ENCODE measurements around the gene GFM2. TPM values are rescaled to one million over a fixed set of nuclear protein-coding genes. Genes with fewer than 3 reads are reported as not detected.
"Not testable (repeated sequence)": the region's sequence is repeated elsewhere in the genome, so short reads cannot be mapped to it uniquely, and the experiment has no call there.

The GFM2 gene
- 10 to 100 TPM; 21.4 to 25.1 (median 22.2) TPM for total RNA-seq
- long read RNA-seq, donor 1, transcript GFM2-201 (21 exons, 3,249 nt), result major isoform, 18 of 27 reads
- long read RNA-seq, donor 1, partial matches to known transcripts, result 6 of 27 reads
- long read RNA-seq, donor 1, other reads (novel, unspliced or antisense), result 3 of 27 reads
- long read RNA-seq, donor 2, transcript GFM2-201 (21 exons, 3,249 nt), result major isoform, 7 of 10 reads
- long read RNA-seq, donor 2, partial matches to known transcripts, result 1 of 10 reads
- long read RNA-seq, donor 2, other reads (novel, unspliced or antisense), result 1 of 10 reads

- H3K4me3 ChIP-seq, result peak within 1 kb of the TSS; percentile 81
- ATAC-seq, result peak; percentile 98
- peak; percentile 94 to 98 (median 96) for DNase-seq
- TF ChIP-seq, protein P1, sequence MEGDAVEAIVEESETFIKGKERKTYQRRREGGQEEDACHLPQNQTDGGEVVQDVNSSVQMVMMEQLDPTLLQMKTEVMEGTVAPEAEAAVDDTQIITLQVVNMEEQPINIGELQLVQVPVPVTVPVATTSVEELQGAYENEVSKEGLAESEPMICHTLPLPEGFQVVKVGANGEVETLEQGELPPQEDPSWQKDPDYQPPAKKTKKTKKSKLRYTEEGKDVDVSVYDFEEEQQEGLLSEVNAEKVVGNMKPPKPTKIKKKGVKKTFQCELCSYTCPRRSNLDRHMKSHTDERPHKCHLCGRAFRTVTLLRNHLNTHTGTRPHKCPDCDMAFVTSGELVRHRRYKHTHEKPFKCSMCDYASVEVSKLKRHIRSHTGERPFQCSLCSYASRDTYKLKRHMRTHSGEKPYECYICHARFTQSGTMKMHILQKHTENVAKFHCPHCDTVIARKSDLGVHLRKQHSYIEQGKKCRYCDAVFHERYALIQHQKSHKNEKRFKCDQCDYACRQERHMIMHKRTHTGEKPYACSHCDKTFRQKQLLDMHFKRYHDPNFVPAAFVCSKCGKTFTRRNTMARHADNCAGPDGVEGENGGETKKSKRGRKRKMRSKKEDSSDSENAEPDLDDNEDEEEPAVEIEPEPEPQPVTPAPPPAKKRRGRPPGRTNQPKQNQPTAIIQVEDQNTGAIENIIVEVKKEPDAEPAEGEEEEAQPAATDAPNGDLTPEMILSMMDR (IDR thresholded peaks at IDR 0.05), result no peak
- no peaks in the 10 kb centered on the region for H3K9me3 ChIP-seq
- H3K4me1 ChIP-seq (ENCODE audit: low read depth), result peaks cover 25% of the 10 kb centered on the region
- no peaks in the 10 kb centered on the region for H3K36me3 ChIP-seq (ENCODE audit: low read depth)
- intact Hi-C loops (cut with DNase I, micrococcal nuclease), result loop anchor here in 1 of 2 donors (5.0 kb wide), 1 partner anchor 135 kb away; no protein-coding TSS in a partner anchor
Measured at GRCh38 chr5:74766849-74767578, at the start of gene GFM2, which contains the start of gene NSA2. Gene GFM2 (minus strand): TSS chr5:74767117. CDS start chr5:74763742, 3,375 bp downstream. Gene NSA2 (plus strand): TSS chr5:74767249. CDS start chr5:74767361, 112 bp downstream.

DNA sequence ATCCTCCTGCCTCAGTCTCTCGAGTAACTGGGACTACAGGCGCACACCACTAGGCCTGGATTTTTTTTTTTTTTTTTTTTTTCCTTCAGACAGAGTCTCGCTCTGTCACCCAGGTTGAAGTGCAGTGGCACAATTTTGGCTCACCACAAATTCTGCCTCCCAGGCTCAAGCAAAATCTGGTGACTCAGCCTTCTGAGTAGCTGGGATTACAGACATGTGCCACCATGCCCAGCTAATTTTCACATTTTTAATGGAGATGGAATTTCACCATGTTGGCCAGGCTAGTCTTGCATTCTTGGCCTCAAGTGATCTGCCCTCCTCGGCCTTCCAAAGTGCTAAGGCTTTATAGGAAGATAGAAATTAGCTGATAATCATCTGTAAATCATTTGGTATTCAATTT, 44.0 kb upstream of the GFM2 start:
- no peak for ATAC-seq
- Histone ChIP-seq H3K4me3 (no peak overlapping the region), H3K9me3 (no peaks in the 10 kb centered on the region), H3K4me1 (ENCODE audit: low read depth) (no peaks in the 10 kb centered on the region), H3K36me3 (ENCODE audit: low read depth) (no peaks in the 10 kb centered on the region)
- TF ChIP-seq, protein P1 (IDR thresholded peaks at IDR 0.05), result no peak
- DNase-seq, result no peak
- intact Hi-C loops (cut with DNase I, micrococcal nuclease), result no loop called here

DNA sequence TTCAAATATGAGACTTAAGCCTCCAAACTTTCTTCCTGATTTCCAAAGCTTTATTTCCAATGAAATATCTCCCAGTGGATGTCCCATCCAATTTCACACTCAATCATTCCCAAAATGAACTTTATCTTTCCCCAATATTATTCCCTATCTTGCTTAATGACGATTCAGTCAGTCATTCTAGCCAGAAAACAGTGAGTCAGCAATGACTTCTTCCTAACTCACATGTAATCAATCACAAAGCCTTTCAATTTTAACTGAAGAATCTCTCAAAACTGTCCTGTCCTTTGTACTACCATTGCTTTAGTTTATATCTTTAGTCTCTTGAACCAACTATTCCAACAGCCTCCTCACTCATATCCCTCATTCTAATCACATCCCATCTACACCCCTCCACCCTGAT, 35.0 kb upstream of the GFM2 start:
- DNase-seq (no peak), ATAC-seq (no peak)
- Histone ChIP-seq H3K9me3 (no peaks in the 10 kb centered on the region), H3K4me1 (ENCODE audit: low read depth) (no peaks in the 10 kb centered on the region), H3K36me3 (ENCODE audit: low read depth) (no peaks in the 10 kb centered on the region), H3K4me3 (no peak overlapping the region)
- intact Hi-C loops (cut with DNase I, micrococcal nuclease), result no loop called here
- TF ChIP-seq, protein P1 (IDR thresholded peaks at IDR 0.05), result no peak

DNA sequence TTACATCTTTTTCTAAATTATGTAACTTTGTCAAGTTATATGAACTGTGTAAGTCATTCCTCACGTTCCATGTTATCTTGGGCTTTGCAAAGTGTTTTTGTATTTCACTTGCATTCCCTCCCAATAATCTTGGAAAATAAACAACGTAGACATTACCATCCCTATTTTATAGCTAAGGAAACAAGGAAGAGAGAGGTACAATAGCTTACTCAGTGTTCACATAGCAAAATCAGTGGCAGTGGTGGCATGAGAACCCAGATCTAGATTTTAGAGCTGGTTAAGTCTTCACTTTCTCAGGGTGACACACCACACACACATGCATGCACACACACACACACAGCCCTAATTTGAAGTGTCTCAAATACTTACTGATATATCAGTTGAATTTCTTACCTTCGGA, 34.3 kb upstream of the GFM2 start:
- peak; percentile 55 for ATAC-seq
- intact Hi-C loops (cut with DNase I, micrococcal nuclease), result no loop called here

DNA sequence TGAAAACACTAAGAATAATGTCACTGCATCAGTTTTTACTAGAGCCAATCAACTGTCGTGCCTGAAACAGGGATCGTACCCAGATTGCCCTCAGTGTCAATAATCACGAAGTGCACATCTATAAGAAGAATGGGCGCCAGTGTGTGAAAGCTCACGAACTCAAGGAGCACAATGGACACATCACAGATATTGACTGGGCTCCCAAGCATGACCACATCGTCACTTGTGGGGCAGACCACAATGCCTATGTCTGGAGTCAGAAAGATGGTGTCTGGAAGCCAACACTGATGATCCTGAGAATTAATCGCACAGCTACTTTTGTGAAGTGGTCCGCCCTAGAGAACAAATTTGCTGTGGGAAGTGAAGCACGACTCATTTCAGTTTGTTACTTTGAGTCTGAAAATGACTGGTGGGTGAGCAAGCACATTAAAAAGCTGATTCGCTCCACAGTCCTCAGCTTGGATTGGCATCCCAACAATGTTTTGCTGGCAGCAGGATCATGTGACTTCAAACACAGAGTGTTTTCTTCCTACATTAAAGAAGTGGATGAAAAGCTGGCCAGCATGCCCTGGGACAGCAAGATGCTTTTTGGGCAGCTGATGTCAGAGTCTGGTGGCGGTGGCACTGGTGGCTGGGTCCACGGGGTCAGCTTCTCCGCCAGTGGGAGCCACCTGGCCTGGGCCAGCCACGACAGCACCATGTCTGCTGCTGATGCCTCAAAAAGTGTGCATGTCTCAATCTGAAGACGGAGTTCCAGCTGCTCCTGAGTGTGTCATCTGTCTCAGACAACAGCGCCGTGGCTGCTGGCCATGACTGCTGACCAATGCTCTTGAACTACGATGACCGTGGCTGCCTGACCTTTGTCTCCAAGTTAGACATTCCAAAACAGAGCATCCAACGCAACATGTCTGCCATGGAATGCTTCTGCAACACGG, 32.3 kb upstream of the GFM2 start:
- H3K36me3 ChIP-seq (ENCODE audit: low read depth), result no peaks in the 10 kb centered on the region
- intact Hi-C loops (cut with DNase I, micrococcal nuclease), result no loop called here
- TF ChIP-seq, protein P1 (IDR thresholded peaks at IDR 0.05), result no peak
- no peaks in the 10 kb centered on the region for H3K9me3 ChIP-seq
- ATAC-seq (no peak), DNase-seq (no peak)
- no peak overlapping the region for H3K4me3 ChIP-seq
- no peaks in the 10 kb centered on the region for H3K4me1 ChIP-seq (ENCODE audit: low read depth)

More for the DNA sequence above, 34.3 kb upstream of the GFM2 start:
- DNase-seq, result no peak
- Histone ChIP-seq H3K4me3 (no peak overlapping the region), H3K4me1 (ENCODE audit: low read depth) (no peaks in the 10 kb centered on the region), H3K9me3 (no peaks in the 10 kb centered on the region), H3K36me3 (ENCODE audit: low read depth) (no peaks in the 10 kb centered on the region)
- TF ChIP-seq, protein P1 (IDR thresholded peaks at IDR 0.05), result no peak

GRCh38 chr5:74791669-74792068, 24.8 kb upstream of the GFM2 start:
- intact Hi-C loops (cut with DNase I, micrococcal nuclease); H3K36me3 ChIP-seq (ENCODE audit: low read depth); H3K9me3 ChIP-seq; H3K4me1 ChIP-seq (ENCODE audit: low read depth); ATAC-seq; H3K4me3 ChIP-seq; DNase-seq: not testable (repeated sequence)
